Activated naive CD8-positive, alpha-beta T cell (primary cell): Measurements from ENCODE around the gene PCSK2.

Source experiments
- H3K27ac Mint-ChIP-seq: one replicate; pipeline ENCODE4 v1.8.0; 2021; ENCODE audit warnings: mixed read lengths
- H3K27me3 Mint-ChIP-seq: one replicate; pipeline ENCODE4 v1.8.0; 2021; ENCODE audit warnings: mixed read lengths
- H3K36me3 Mint-ChIP-seq: one replicate; pipeline ENCODE4 v1.8.0; 2021; ENCODE audit warnings: mixed read lengths
- H3K4me1 Mint-ChIP-seq: one replicate; pipeline ENCODE4 v1.8.0; 2021; ENCODE audit warnings: low read depth, mixed read lengths
- H3K4me3 Mint-ChIP-seq: one replicate; pipeline ENCODE4 v1.8.0; 2021; ENCODE audit warnings: mild to moderate bottlenecking, mixed read lengths
- H3K9me3 Mint-ChIP-seq: one replicate; pipeline ENCODE4 v1.8.0; 2021; ENCODE audit warnings: low read depth, mixed read lengths

The PCSK2 gene

GRCh38 chr20:17449031-17449430 is 222.2 kb downstream of the PCSK2 start:
- Mint-ChIP-seq H3K4me1 (no peaks in the 10 kb centered on the region), H3K36me3 (no peaks in the 10 kb centered on the region), H3K27me3 (peaks cover 8% of the 10 kb centered on the region), H3K4me3 (no peak overlapping the region), H3K27ac (no peak overlapping the region), H3K9me3 (no peaks in the 10 kb centered on the region)

- Mint-ChIP-seq H3K9me3 (no peaks in the 10 kb centered on the region), H3K27ac (no peak overlapping the region), H3K27me3 (peaks cover 8% of the 10 kb centered on the region), H3K4me1 (no peaks in the 10 kb centered on the region), H3K36me3 (no peaks in the 10 kb centered on the region), H3K4me3 (no peak overlapping the region)
Measured at GRCh38 chr20:17452441-17452840, 225.6 kb downstream of the PCSK2 start.

- Mint-ChIP-seq H3K4me3 (no peak overlapping the region), H3K9me3 (no peaks in the 10 kb centered on the region), H3K27me3 (peaks cover 8% of the 10 kb centered on the region), H3K27ac (no peak overlapping the region), H3K36me3 (no peaks in the 10 kb centered on the region), H3K4me1 (no peaks in the 10 kb centered on the region)
Measured at GRCh38 chr20:17453592-17453991, 226.8 kb downstream of the PCSK2 start.

GRCh38 chr20:17456279-17456678 is 229.4 kb downstream of the PCSK2 start:
- peaks cover 7% of the 10 kb centered on the region for H3K27me3 Mint-ChIP-seq
- no peaks in the 10 kb centered on the region for H3K9me3 Mint-ChIP-seq
- H3K36me3 Mint-ChIP-seq = no peaks in the 10 kb centered on the region
- no peaks in the 10 kb centered on the region for H3K4me1 Mint-ChIP-seq
- H3K27ac Mint-ChIP-seq = no peak overlapping the region
- no peak overlapping the region for H3K4me3 Mint-ChIP-seq

- H3K27me3 Mint-ChIP-seq = peaks cover 5% of the 10 kb centered on the region
- no peaks in the 10 kb centered on the region for H3K9me3 Mint-ChIP-seq
- no peak overlapping the region for H3K4me3 Mint-ChIP-seq
- no peaks in the 10 kb centered on the region for H3K36me3 Mint-ChIP-seq
- H3K27ac Mint-ChIP-seq = no peak overlapping the region
- no peaks in the 10 kb centered on the region for H3K4me1 Mint-ChIP-seq
Measured at GRCh38 chr20:17457079-17457478, 230.2 kb downstream of the PCSK2 start.

GRCh38 chr20:17457588-17458190 is 230.8 kb downstream of the PCSK2 start:
- Mint-ChIP-seq H3K4me1 (no peaks in the 10 kb centered on the region), H3K9me3 (no peaks in the 10 kb centered on the region), H3K36me3 (no peaks in the 10 kb centered on the region), H3K27ac (no peak overlapping the region), H3K4me3 (no peak overlapping the region), H3K27me3 (peaks cover 5% of the 10 kb centered on the region)

- H3K36me3 Mint-ChIP-seq = no peaks in the 10 kb centered on the region
Measured at GRCh38 chr20:17460119-17460518, 233.3 kb downstream of the PCSK2 start.

GRCh38 chr20:17461941-17462340 is 235.1 kb downstream of the PCSK2 start:
- Mint-ChIP-seq H3K9me3 (no peaks in the 10 kb centered on the region), H3K27me3 (no peaks in the 10 kb centered on the region), H3K27ac (no peak overlapping the region), H3K36me3 (no peaks in the 10 kb centered on the region), H3K4me3 (no peak overlapping the region), H3K4me1 (no peaks in the 10 kb centered on the region)

More at GRCh38 chr20:17460119-17460518, 233.3 kb downstream of the PCSK2 start:
- Mint-ChIP-seq H3K9me3 (no peaks in the 10 kb centered on the region), H3K27ac (no peak overlapping the region), H3K27me3 (peaks cover 3% of the 10 kb centered on the region), H3K4me3 (no peak overlapping the region), H3K4me1 (no peaks in the 10 kb centered on the region)

GRCh38 chr20:17463711-17464110 is 236.9 kb downstream of the PCSK2 start:
- no peaks in the 10 kb centered on the region for H3K4me1 Mint-ChIP-seq
- no peaks in the 10 kb centered on the region for H3K9me3 Mint-ChIP-seq
- H3K36me3 Mint-ChIP-seq = no peaks in the 10 kb centered on the region
- no peaks in the 10 kb centered on the region for H3K27me3 Mint-ChIP-seq
- H3K27ac Mint-ChIP-seq = no peak overlapping the region
- H3K4me3 Mint-ChIP-seq = no peak overlapping the region

GRCh38 chr20:17465236-17465635 is 238.4 kb downstream of the PCSK2 start:
- H3K27me3 Mint-ChIP-seq = no peaks in the 10 kb centered on the region
- H3K27ac Mint-ChIP-seq = no peak overlapping the region
- no peaks in the 10 kb centered on the region for H3K4me1 Mint-ChIP-seq
- no peak overlapping the region for H3K4me3 Mint-ChIP-seq
- H3K36me3 Mint-ChIP-seq = no peaks in the 10 kb centered on the region
- H3K9me3 Mint-ChIP-seq = no peaks in the 10 kb centered on the region

- H3K9me3 Mint-ChIP-seq = no peaks in the 10 kb centered on the region
- H3K4me1 Mint-ChIP-seq = no peaks in the 10 kb centered on the region
- no peak overlapping the region for H3K4me3 Mint-ChIP-seq
- H3K27ac Mint-ChIP-seq = no peak overlapping the region
- no peaks in the 10 kb centered on the region for H3K36me3 Mint-ChIP-seq
- no peaks in the 10 kb centered on the region for H3K27me3 Mint-ChIP-seq
Measured at GRCh38 chr20:17466641-17467040, 239.8 kb downstream of the PCSK2 start.

GRCh38 chr20:17467120-17467655 is 240.3 kb downstream of the PCSK2 start:
- Mint-ChIP-seq H3K4me3 (no peak overlapping the region), H3K36me3 (no peaks in the 10 kb centered on the region), H3K4me1 (no peaks in the 10 kb centered on the region), H3K27ac (no peak overlapping the region), H3K27me3 (no peaks in the 10 kb centered on the region), H3K9me3 (no peaks in the 10 kb centered on the region)

GRCh38 chr20:17468073-17468840 is 241.4 kb downstream of the PCSK2 start:
- Mint-ChIP-seq H3K4me3 (no peak overlapping the region), H3K27me3 (no peaks in the 10 kb centered on the region), H3K36me3 (no peaks in the 10 kb centered on the region), H3K9me3 (no peaks in the 10 kb centered on the region), H3K27ac (no peak overlapping the region), H3K4me1 (no peaks in the 10 kb centered on the region)

GRCh38 chr20:17469246-17470030 is 242.6 kb downstream of the PCSK2 start:
- no peak overlapping the region for H3K27ac Mint-ChIP-seq
- H3K4me1 Mint-ChIP-seq = no peaks in the 10 kb centered on the region

GRCh38 chr20:17470521-17470920 is 243.7 kb downstream of the PCSK2 start:
- Mint-ChIP-seq H3K27me3 (no peaks in the 10 kb centered on the region), H3K4me1 (no peaks in the 10 kb centered on the region)

More at GRCh38 chr20:17469246-17470030, 242.6 kb downstream of the PCSK2 start:
- no peaks in the 10 kb centered on the region for H3K9me3 Mint-ChIP-seq
- no peaks in the 10 kb centered on the region for H3K36me3 Mint-ChIP-seq
- H3K27me3 Mint-ChIP-seq = no peaks in the 10 kb centered on the region
- no peak overlapping the region for H3K4me3 Mint-ChIP-seq

More at GRCh38 chr20:17470521-17470920, 243.7 kb downstream of the PCSK2 start:
- H3K36me3 Mint-ChIP-seq = no peaks in the 10 kb centered on the region
- no peaks in the 10 kb centered on the region for H3K9me3 Mint-ChIP-seq
- H3K4me3 Mint-ChIP-seq = no peak overlapping the region
- H3K27ac Mint-ChIP-seq = no peak overlapping the region
